Vagina (tissue), 2 donors: Measurements from ENCODE around the gene MR1.

Experiments used
- POLR2A ChIP-seq, 2 donors: fragments of 450-650 bp; IDR thresholded peaks; one replicate each; pipeline ENCODE4 v1.6.1; 2017; ENCODE audit warnings: antibody characterized with exemption in 2 of 2, mild to moderate bottlenecking in 2 of 2, moderate library complexity in 2 of 2
- POLR2AphosphoS5 ChIP-seq, 2 donors: sonication (generic); formaldehyde crosslinking; IDR thresholded peaks; one replicate each; pipeline ENCODE4 v1.9.0; 2017; ENCODE audit warnings: antibody characterized with exemption in 2 of 2, mild to moderate bottlenecking in 2 of 2, low read depth in 1 of 2; ENCODE audit not compliant: insufficient read depth in 1 of 2
- TF ChIP-seq, protein P1 (sequence below), 3 experiments: fragments of 450-650 bp in 2 of 3; fragments of 200-600 bp in 1 of 3; sonication (generic) in 1 of 3; IDR thresholded peaks; one replicate each; pipeline ENCODE4 v1.5.1; 2017 to 2019; ENCODE audit warnings: antibody characterized with exemption in 3 of 3, mild to moderate bottlenecking in 2 of 3, moderate library complexity in 2 of 3

DNA sequence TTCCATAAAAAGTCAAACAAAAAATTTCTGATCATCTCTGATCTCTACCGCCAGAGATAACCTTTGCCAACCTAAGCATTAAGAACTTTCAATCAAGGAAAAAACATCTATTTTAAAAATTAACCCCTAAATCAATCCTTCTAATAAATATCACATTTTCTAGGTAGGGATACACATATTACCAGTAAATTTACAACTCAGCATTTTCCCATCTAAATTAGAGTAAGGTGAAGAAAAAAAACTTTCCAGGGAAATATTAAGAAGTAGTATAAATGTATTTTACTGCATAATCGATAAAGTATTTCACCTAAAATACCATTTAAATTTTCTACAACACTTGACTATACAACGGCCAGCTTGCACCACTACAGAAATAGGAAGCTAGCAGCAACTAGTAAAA, 12.6 kb upstream of the MR1 start:
- TF ChIP-seq POLR2A (IDR thresholded peaks at IDR 0.05): no peak
- no peak for TF ChIP-seq POLR2AphosphoS5 (IDR thresholded peaks at IDR 0.05; ENCODE audit: insufficient read depth in 1 of 2, low read depth in 1 of 2)
- TF ChIP-seq, protein P1, sequence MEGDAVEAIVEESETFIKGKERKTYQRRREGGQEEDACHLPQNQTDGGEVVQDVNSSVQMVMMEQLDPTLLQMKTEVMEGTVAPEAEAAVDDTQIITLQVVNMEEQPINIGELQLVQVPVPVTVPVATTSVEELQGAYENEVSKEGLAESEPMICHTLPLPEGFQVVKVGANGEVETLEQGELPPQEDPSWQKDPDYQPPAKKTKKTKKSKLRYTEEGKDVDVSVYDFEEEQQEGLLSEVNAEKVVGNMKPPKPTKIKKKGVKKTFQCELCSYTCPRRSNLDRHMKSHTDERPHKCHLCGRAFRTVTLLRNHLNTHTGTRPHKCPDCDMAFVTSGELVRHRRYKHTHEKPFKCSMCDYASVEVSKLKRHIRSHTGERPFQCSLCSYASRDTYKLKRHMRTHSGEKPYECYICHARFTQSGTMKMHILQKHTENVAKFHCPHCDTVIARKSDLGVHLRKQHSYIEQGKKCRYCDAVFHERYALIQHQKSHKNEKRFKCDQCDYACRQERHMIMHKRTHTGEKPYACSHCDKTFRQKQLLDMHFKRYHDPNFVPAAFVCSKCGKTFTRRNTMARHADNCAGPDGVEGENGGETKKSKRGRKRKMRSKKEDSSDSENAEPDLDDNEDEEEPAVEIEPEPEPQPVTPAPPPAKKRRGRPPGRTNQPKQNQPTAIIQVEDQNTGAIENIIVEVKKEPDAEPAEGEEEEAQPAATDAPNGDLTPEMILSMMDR (IDR thresholded peaks at IDR 0.05): no peak
